Mucosa of descending colon (tissue), 3 donors: ENCODE measurements around the gene INTS3. TPM values are rescaled to one million over a fixed set of nuclear protein-coding genes. Genes with fewer than 3 reads are reported as not detected.

Source experiments
- ATAC-seq: fragments of 200-7000 bp; cut with Tn5 transposase; one replicate; pipeline ENCODE4 v1.9.1; 2020; ENCODE audit warnings: mild to moderate bottlenecking, moderate library complexity
- DNase-seq, 3 donors: peaks; one replicate each; pipeline ENCODE4 v3.0.0-alpha.2; 2020
- H3K36me3 ChIP-seq: fragments of 200-600 bp; one replicate; pipeline ENCODE4 v1.8.0; 2021; ENCODE audit warnings: low read depth, mild to moderate bottlenecking
- H3K4me1 ChIP-seq: fragments of 200-600 bp; one replicate; pipeline ENCODE4 v1.8.0; 2021; ENCODE audit warnings: low read depth, mild to moderate bottlenecking
- H3K4me3 ChIP-seq: fragments of 200-600 bp; one replicate; pipeline ENCODE4 v1.8.0; 2021; ENCODE audit warnings: mild to moderate bottlenecking
- H3K9me3 ChIP-seq: fragments of 200-600 bp; one replicate; pipeline ENCODE4 v1.8.0; 2021; ENCODE audit warnings: mild to moderate bottlenecking
- intact Hi-C, 2 donors: fragments of 100-400 bp; cut with DNase I in 1 of 2; cut with micrococcal nuclease in 1 of 2; formaldehyde crosslinking; loops; one replicate each; pipeline versions ENCODE4 v1.11.0 to v1.11.1; 2022; cut with DNase I, micrococcal nuclease
- total RNA-seq, 3 donors: library from RNA; stranded (reverse); fragmentation: NEBNext Ultra II Directional in 2 of 3; extraction: Animal tissue kit (Norgen Biotek cat#: 25700) in 2 of 3; gene quantifications; one replicate each; pipeline versions ENCODE4 v1.2.1 to v1.2.4, GENCODE V29; 2021 to 2023
- TF ChIP-seq, protein P1 (sequence below): fragments of 200-600 bp; IDR thresholded peaks from one replicate; pipeline ENCODE4 v1.8.0; 2022; ENCODE audit warnings: antibody characterized with exemption, mild to moderate bottlenecking
- donor health status: DM: no; HTN: no; CAD: no; lungs with moderate emphysema.
- donor health status: DM: no; HTN: no; CAD: no.
- donor health status: DM: no; HTN: yes; CAD: no.

INTS3 gene
- total RNA-seq, 3 donors from 2014 or later = 30.6 to 52.3 (median 36.1) TPM

DNA sequence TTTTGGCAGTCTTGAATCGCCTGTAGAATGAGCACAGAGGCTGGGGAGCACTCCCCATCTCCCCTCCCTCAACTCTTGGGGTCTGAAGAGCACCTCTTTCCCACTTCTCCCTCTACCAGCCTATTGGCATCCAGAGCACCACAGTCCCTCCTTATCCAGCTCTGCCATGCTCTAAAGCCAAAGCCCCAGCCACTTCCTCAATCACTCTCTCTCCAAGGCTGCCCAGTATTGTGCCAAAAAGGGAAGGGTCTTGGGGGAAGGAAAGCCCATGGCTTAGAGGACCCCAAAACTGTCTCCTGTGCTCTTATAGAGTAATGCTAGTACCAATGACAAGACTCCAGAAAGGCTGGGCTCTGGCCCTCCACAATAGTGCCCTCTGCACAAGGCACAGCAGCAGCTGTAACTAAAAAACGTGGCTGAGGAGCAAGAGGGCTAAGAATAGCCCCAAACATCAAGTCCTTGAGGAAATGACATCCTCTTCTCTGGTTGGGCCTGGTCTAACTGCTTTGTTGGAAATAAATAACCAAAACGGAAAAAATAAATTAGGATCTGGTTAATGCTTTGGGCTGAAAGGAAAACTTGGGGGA, 75.7 kb downstream of the INTS3 start:
- Histone ChIP-seq H3K4me1 (no peaks in the 10 kb centered on the region), H3K4me3 (no peak overlapping the region), H3K36me3 (no peaks in the 10 kb centered on the region), H3K9me3 (no peaks in the 10 kb centered on the region)
- ATAC-seq = no peak
- TF ChIP-seq, protein P1, sequence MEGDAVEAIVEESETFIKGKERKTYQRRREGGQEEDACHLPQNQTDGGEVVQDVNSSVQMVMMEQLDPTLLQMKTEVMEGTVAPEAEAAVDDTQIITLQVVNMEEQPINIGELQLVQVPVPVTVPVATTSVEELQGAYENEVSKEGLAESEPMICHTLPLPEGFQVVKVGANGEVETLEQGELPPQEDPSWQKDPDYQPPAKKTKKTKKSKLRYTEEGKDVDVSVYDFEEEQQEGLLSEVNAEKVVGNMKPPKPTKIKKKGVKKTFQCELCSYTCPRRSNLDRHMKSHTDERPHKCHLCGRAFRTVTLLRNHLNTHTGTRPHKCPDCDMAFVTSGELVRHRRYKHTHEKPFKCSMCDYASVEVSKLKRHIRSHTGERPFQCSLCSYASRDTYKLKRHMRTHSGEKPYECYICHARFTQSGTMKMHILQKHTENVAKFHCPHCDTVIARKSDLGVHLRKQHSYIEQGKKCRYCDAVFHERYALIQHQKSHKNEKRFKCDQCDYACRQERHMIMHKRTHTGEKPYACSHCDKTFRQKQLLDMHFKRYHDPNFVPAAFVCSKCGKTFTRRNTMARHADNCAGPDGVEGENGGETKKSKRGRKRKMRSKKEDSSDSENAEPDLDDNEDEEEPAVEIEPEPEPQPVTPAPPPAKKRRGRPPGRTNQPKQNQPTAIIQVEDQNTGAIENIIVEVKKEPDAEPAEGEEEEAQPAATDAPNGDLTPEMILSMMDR = no peak
- intact Hi-C loops = loop anchor here in 1 of 2 donors (5.0 kb wide), 1 partner anchor 184 kb away; the partner anchor contains the start of gene RAB13
- no peak for DNase-seq

DNA sequence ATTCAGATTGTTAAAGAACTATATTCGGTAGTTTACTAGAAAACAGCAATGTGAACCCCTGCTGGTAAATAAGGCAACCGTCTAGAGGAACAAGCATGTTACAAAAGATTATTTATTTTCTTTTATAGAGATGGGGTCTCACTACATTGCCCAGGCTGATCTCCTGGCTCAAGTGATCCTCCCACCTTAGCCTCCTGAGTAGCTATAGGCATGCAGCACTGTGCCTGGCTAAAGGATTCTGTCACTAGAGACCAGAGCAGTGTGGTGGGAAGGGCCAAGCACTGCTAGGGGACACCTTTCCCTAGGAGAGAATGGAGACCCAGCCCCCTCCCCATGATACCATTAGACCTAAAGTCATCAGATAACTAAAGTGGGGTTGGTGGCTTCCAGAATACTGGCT, 76.3 kb downstream of the INTS3 start:
- intact Hi-C loops = loop anchor here in 1 of 2 donors (5.0 kb wide), 1 partner anchor 183 kb away; the partner anchor contains the start of gene RAB13
- H3K4me1 ChIP-seq = no peaks in the 10 kb centered on the region
- TF ChIP-seq, protein P1 = no peak
- no peaks in the 10 kb centered on the region for H3K9me3 ChIP-seq
- ATAC-seq (no peak), DNase-seq (no peak)
- H3K4me3 ChIP-seq = no peak overlapping the region
- H3K36me3 ChIP-seq = no peaks in the 10 kb centered on the region

DNA sequence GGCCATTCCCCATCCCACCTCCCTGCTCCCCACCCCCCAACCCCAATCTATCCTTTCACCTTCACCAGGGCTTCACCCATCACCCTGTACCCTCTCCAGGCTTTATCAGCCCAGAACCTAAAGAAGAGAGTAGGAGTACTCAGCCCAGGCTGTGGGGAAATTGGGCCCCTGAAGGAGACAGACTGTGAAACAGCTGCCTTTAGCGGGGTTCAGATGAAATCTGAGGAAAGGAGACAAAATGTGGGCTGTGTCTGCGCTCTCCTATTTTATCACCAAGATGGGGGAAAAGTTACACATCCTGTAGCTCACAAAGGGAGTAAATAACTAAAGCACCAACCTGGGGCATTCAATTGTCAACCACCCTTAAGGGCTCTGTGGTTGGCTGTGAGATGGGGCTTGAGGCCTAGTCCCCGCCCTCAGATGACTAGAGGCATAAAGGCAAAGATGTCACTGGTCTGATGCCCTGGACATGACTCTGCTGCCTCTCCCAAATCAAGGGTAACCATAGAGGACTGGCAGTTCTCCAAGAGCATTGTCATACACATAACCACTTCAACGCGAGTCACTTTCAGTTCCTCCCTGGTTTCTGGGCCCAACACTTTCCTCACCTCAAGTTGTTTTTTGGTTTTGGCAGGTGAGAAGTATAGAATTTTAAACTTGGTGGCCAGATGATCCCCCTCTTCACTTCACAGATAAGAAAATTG, 77.3 kb downstream of the INTS3 start:
- H3K9me3 ChIP-seq = no peaks in the 10 kb centered on the region
- intact Hi-C loops = no loop called here
- TF ChIP-seq, protein P1 = no peak
- no peaks in the 10 kb centered on the region for H3K4me1 ChIP-seq
- H3K36me3 ChIP-seq = no peaks in the 10 kb centered on the region
- DNase-seq = peak in 1 of 3 donors; percentile 68
- peak; percentile 86 for ATAC-seq
- H3K4me3 ChIP-seq = no peak overlapping the region

DNA sequence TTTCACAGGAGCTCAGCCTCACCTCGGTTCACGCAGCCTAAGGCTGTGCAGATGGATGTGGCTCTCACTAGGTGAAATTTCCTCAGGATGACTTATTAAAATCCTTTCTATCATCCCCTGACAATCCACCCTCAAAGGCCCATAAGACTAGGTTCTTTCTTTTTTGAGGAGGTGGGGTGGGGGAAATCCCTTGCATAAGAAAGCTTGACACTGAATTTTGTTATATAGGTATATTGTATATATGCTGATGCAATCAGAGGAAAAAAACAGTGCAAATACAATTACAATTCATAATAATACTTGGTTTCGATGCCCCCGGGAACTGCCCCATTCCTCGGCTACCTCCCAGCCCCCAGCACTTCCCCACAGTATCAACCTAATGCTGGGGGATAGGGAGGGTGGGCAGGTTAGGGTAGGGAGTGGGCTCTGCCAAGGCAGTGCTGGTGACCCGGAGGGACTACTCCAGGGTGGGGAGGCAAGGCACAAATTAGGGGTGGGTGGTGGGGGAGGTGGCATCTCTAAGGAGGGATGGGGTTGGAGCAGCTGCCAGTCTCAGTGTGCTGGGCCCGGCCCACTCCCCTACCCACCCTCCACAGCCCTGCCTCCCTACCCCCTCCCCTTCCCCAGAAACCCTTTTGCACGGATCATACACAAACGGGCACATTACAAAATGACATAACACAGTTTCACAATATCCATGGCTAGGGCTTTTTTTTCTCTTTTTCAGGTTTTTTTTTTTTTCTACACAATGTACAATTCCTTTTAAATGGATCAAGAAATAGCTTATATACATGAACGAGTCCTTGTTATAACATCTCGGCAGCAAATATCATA, 78.3 kb downstream of the INTS3 start:
- Histone ChIP-seq H3K4me1 (no peaks in the 10 kb centered on the region), H3K36me3 (no peaks in the 10 kb centered on the region), H3K9me3 (no peaks in the 10 kb centered on the region), H3K4me3 (no peak overlapping the region)
- intact Hi-C loops = no loop called here
- no peak for ATAC-seq
- no peak for DNase-seq
- TF ChIP-seq, protein P1 = no peak

DNA sequence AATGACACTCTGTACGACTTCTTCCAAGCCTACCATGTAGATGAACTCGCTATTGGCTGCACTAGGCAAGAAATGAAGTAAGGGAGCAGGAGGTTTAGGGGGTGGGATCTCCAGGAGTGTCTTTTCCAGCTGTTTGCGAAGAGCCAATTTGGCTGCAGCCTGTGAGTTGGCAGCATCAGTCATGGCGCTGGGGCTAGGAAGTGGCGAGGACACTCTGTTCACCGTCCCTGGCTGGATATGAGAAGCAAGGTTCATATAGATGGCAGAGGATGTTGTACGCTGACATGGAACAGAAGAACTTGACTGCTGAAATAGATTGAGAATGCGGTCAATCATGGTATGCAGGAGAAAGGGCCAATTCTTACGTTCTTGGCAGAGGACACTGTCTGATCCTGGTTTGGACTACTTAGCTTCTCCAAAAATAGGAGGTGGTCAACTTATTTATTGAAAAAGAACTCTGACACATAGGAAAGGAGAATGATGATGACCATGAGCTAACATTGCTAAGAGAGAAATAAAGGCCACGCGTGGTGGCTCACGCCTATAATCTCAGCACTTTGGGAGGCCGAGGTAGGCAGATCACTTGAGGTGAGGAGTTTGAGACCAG, 88.5 kb downstream of the INTS3 start:
- ATAC-seq (no peak), DNase-seq (no peak)
- peaks cover 8% of the 10 kb centered on the region for H3K36me3 ChIP-seq
- no peak overlapping the region for H3K4me3 ChIP-seq
- intact Hi-C loops = no loop called here
- H3K4me1 ChIP-seq = no peaks in the 10 kb centered on the region
- H3K9me3 ChIP-seq = no peaks in the 10 kb centered on the region
- TF ChIP-seq, protein P1 = no peak
